Measurements from ENCODE around the gene CDC14A. TPM values are rescaled to one million over a fixed set of nuclear protein-coding genes. Genes with fewer than 3 reads are reported as not detected.

The CDC14A gene
- 3.9 and 6.5 TPM in 2 replicates for total RNA-seq

GRCh38 chr1:100352267-100353070, at the start of gene CDC14A:
Gene CDC14A (plus strand): TSS chr1:100352506. CDS start chr1:100352955, 449 bp downstream.

Other genes with a start within 250 kb of the CDC14A start
- 1.6 and 2.3 TPM in 2 replicates for gene SASS6, start 219.6 kb upstream of the CDC14A start, total RNA-seq
- 4.9 and 8.6 TPM in 2 replicates for gene TRMT13, start 219.3 kb upstream of the CDC14A start, total RNA-seq
- 0.18 TPM in 1 of 2 replicates, not detected in the other for gene LRRC39, start 174.2 kb upstream of the CDC14A start, total RNA-seq
- gene DBT, start 102.7 kb upstream of the CDC14A start, total RNA-seq, result 2.9 and 5.0 TPM in 2 replicates
- 26.7 and 37.4 TPM in 2 replicates for gene RTCA, start 86.3 kb upstream of the CDC14A start, total RNA-seq
- under 0.01 TPM in 1 of 2 replicates, not detected in the other for gene GPR88, start 185.6 kb downstream of the CDC14A start, total RNA-seq

Measured in cardiac atrium fibroblast (primary cell).